Keratinocyte (primary cell): ENCODE data around the gene EGFL7. TPM values are rescaled to one million over a fixed set of nuclear protein-coding genes. Genes with fewer than 3 reads are reported as not detected.

ENCODE experiments used
- DNase-seq: peaks from one replicate; pipeline ENCODE4 v3.0.0-alpha.2; 2011; ENCODE audit warnings: low read depth, missing footprints, low spot score
- FAIRE-seq: peaks from 2 replicates; lab custom pipeline; 2011; peaks lifted over from hg19 to GRCh38; lab: Jason Lieb, UNC
- H2AFZ ChIP-seq: 2 replicates; pipeline ENCODE4 v1.6.0; 2012; ENCODE audit warnings: low read length, control low read depth, inconsistent platforms; ENCODE audit not compliant: control insufficient read depth
- H3K27ac ChIP-seq: 2 replicates; pipeline ENCODE4 v1.5.1; 2011; ENCODE audit warnings: low read length; ENCODE audit not compliant: control insufficient read depth, insufficient read depth
- H3K27me3 ChIP-seq: 3 replicates; pipeline ENCODE4 v1.6.0; 2011; ENCODE audit warnings: low read length; ENCODE audit not compliant: control insufficient read depth, insufficient read depth; ENCODE audit errors: extremely low read depth
- H3K36me3 ChIP-seq, 2 experiments: 2 replicates in 1 of 2; 3 replicates in 1 of 2; pipeline ENCODE4 v1.5.1; 2011; ENCODE audit warnings: low read length in 2 of 2, mild to moderate bottlenecking in 1 of 2; ENCODE audit not compliant: control insufficient read depth in 2 of 2, insufficient read depth in 2 of 2; ENCODE audit errors: extremely low read depth in 1 of 2
- H3K4me1 ChIP-seq: 3 replicates; pipeline ENCODE4 v1.5.1; 2011; ENCODE audit warnings: low read length; ENCODE audit not compliant: control insufficient read depth, insufficient read depth; ENCODE audit errors: extremely low read depth
- H3K4me2 ChIP-seq: 3 replicates; pipeline ENCODE4 v1.6.0; 2011; ENCODE audit warnings: low read depth, low read length; ENCODE audit not compliant: control insufficient read depth, insufficient read depth; ENCODE audit errors: extremely low read depth
- H3K4me3 ChIP-seq, 3 experiments: fragments of 200-600 bp in 1 of 3; sonication (generic) in 1 of 3; 2 replicates in 2 of 3; 3 replicates in 1 of 3; pipeline ENCODE4 v1.5.1; 2011 to 2016; ENCODE audit warnings: low read length in 3 of 3, mild to moderate bottlenecking in 3 of 3, control low read depth in 2 of 3, inconsistent platforms in 1 of 3, low read depth in 1 of 3, mixed read lengths in 1 of 3, mixed run types in 1 of 3, moderate library complexity in 1 of 3; ENCODE audit not compliant: control insufficient read depth in 2 of 3, insufficient read depth in 2 of 3; ENCODE audit errors: extremely low read depth in 1 of 3
- H3K79me2 ChIP-seq: 2 replicates; pipeline ENCODE4 v1.6.0; 2012; ENCODE audit warnings: low read length; ENCODE audit not compliant: control insufficient read depth, insufficient read depth
- H3K9ac ChIP-seq: 3 replicates; pipeline ENCODE4 v1.6.0; 2011; ENCODE audit warnings: low read length; ENCODE audit not compliant: control insufficient read depth, insufficient read depth; ENCODE audit errors: extremely low read depth
- H3K9me1 ChIP-seq: 3 replicates; pipeline ENCODE4 v1.6.0; 2011; ENCODE audit warnings: low read length; ENCODE audit not compliant: control insufficient read depth, insufficient read depth; ENCODE audit errors: extremely low read depth
- H3K9me3 ChIP-seq: 2 replicates; pipeline ENCODE4 v1.5.1; 2012; ENCODE audit warnings: low read depth, low read length; ENCODE audit not compliant: control insufficient read depth
- H4K20me1 ChIP-seq: 3 replicates; pipeline ENCODE4 v1.6.0; 2011; ENCODE audit warnings: low read length; ENCODE audit not compliant: control insufficient read depth, insufficient read depth; ENCODE audit errors: extremely low read depth
- CTCF ChIP-seq, 3 experiments: IDR thresholded peaks in 1 of 3; conservative IDR thresholded peaks in 1 of 3; optimal IDR thresholded peaks in 1 of 3; 2 replicates in 2 of 3; 3 replicates in 1 of 3; pipeline versions ENCODE3 to v1.5.1; 2011; ENCODE audit warnings: low read length in 3 of 3, mild to moderate bottlenecking in 3 of 3, moderate library complexity in 2 of 3, control low read depth in 1 of 3, inconsistent platforms in 1 of 3; ENCODE audit not compliant: insufficient read depth in 2 of 3; ENCODE audit errors: extremely low read depth in 1 of 3
- EZH2 ChIP-seq: IDR thresholded peaks from one replicate; pipeline ENCODE4 v1.6.1; 2012; ENCODE audit warnings: inconsistent platforms, mild to moderate bottlenecking, low read length, moderate library complexity
- dilution Hi-C: fragments of 300-500 bp; cut with MboI; formaldehyde crosslinking; loops from one replicate; pipeline ENCODE4 v1.7.0; 2020; ENCODE audit warnings: low sequenced_read_pairs; ENCODE audit not compliant: extremely low pct_ligation_motif_present
- polyA plus RNA-seq, 5 experiments: library from polyadenylated mRNA; depleted of rRNA in 3 of 5; stranded (reverse) in 3 of 5; stranded (forward) in 1 of 5; unstranded in 1 of 5; fragments of >200 nt; gene quantifications; 1 replicate in 1 of 5; 2 replicates in 3 of 5; 3 replicates in 1 of 5; pipeline versions ENCODE4 v1.2.1 to v1.2.3, GENCODE V29; 2011 to 2012; ENCODE audit warnings: missing spikeins in 2 of 5, low read depth in 1 of 5, low replicate concordance in 1 of 5

Gene EGFL7
- polyA plus RNA-seq, 1 donor (not counting 4 experiments of a cell fraction or from before 2014, with no cell fraction given) = 4.2 TPM

- Histone ChIP-seq H3K9me1 (no peaks in the 10 kb centered on the region), H3K79me2 (no peaks in the 10 kb centered on the region), H3K9me3 (no peaks in the 10 kb centered on the region), H3K36me3 (peaks cover 6 to 15% of the 10 kb centered on the region in 2 experiments), H3K4me2 (no peak overlapping the region), H3K4me3 (no peak overlapping the region), H3K27ac (no peak overlapping the region), H3K4me1 (peaks cover 9% of the 10 kb centered on the region), H3K9ac (no peak overlapping the region), H3K27me3 (no peaks in the 10 kb centered on the region), H4K20me1 (peaks cover 7% of the 10 kb centered on the region), H2AFZ (no peak overlapping the region)
- no peak for DNase-seq
- FAIRE-seq = no peak
- dilution Hi-C loops = no loop called here
- no peak for TF ChIP-seq EZH2
- TF ChIP-seq CTCF (optimal IDR thresholded peaks at IDR 0.05 in 1 of 3, IDR thresholded peaks at IDR 0.05 in 1 of 3, conservative IDR thresholded peaks at IDR 0.05 in 1 of 3; ENCODE audit: extremely low read depth in 1 of 3, insufficient read depth in 2 of 3, low read length in 3 of 3) = no peak
Measured at GRCh38 chr9:136676920-136677686, 14.4 kb downstream of the EGFL7 start.

- no peaks in the 10 kb centered on the region for H3K9me1 ChIP-seq
- DNase-seq (no peak), FAIRE-seq (no peak)
- no peak overlapping the region for H3K4me2 ChIP-seq
- H3K79me2 ChIP-seq = no peaks in the 10 kb centered on the region
- dilution Hi-C loops = no loop called here
- H3K27ac ChIP-seq = no peak overlapping the region
- peaks cover 7% of the 10 kb centered on the region for H4K20me1 ChIP-seq
- no peak overlapping the region for H3K4me3 ChIP-seq
- no peak overlapping the region for H3K9ac ChIP-seq
- TF ChIP-seq EZH2 (no peak), CTCF (optimal IDR thresholded peaks at IDR 0.05 in 1 of 3, IDR thresholded peaks at IDR 0.05 in 1 of 3, conservative IDR thresholded peaks at IDR 0.05 in 1 of 3; ENCODE audit: extremely low read depth in 1 of 3, insufficient read depth in 2 of 3, low read length in 3 of 3) (no peak)
- no peak overlapping the region for H2AFZ ChIP-seq
- H3K4me1 ChIP-seq = peaks cover 9% of the 10 kb centered on the region
- no peaks in the 10 kb centered on the region for H3K9me3 ChIP-seq
- peaks cover 6 to 15% of the 10 kb centered on the region in 2 experiments for H3K36me3 ChIP-seq
- H3K27me3 ChIP-seq = no peaks in the 10 kb centered on the region
Measured at GRCh38 chr9:136678034-136678433, 15.3 kb downstream of the EGFL7 start.
